ENCODE results near the gene CRMP1.

Gene CRMP1

DNA sequence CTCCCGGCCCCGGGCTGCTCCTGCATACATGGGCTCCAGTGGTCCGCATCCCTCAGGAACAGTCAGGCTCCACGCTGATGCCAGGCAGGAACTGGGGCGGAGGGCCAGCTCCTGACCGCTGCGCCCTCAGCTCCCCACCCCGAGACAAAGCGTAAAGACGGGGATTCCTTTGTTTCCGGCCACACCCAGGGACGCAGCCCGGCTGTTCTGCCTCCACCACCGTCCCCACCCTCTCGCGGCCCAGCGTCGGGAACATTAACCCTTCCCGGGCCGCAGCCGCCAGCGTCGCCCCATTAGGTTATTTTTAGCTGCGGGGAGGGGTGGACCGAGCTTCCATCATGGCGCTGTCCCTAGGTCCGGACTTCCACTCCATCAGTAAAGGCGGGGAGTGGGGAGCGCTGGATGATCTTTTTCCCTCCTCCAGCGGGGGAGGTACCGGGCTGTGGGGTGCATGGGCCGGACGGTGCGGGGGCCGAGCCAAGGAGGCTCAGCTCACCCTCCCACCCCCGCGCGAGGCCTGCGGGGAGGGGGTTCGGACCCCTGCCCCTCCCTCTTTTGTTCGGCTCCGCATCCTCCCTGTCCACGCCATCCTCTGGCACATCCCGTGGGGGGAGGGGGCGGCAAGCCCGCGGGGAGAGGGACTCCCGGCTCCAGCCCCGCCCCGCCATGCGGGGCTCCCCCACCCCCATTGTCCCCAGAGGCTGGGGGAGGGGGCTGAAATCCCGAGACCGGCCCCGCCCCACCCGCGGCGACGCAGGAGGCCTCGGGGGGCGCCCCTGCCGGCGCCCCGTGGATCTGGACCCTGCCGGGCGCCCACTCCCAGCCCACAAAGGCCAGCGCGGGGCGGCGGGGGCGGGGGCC, 5.3 kb downstream of the CRMP1 start:
- CTCF ChIA-PET, result no interaction called here
- Mint-ChIP-seq H3K9me3 (no peaks in the 10 kb centered on the region), H3K36me3 (no peaks in the 10 kb centered on the region), H3K27me3 (peaks cover 68% of the 10 kb centered on the region), H3K27ac (no peak overlapping the region), H3K4me1 (peaks cover 3% of the 10 kb centered on the region), H3K4me3 (no peak overlapping the region)
- DNase-seq, result no peak

GRCh38 chr4:5887011-5887360, 5.9 kb downstream of the CRMP1 start:
- no peaks in the 10 kb centered on the region for H3K9me3 Mint-ChIP-seq
- H3K27me3 Mint-ChIP-seq, result peaks cover 64% of the 10 kb centered on the region
- H3K4me3 Mint-ChIP-seq, result no peak overlapping the region
- no peak for DNase-seq
- H3K36me3 Mint-ChIP-seq, result no peaks in the 10 kb centered on the region
- H3K27ac Mint-ChIP-seq, result no peak overlapping the region
- H3K4me1 Mint-ChIP-seq, result peaks cover 3% of the 10 kb centered on the region
- CTCF ChIA-PET, result no interaction called here

DNA sequence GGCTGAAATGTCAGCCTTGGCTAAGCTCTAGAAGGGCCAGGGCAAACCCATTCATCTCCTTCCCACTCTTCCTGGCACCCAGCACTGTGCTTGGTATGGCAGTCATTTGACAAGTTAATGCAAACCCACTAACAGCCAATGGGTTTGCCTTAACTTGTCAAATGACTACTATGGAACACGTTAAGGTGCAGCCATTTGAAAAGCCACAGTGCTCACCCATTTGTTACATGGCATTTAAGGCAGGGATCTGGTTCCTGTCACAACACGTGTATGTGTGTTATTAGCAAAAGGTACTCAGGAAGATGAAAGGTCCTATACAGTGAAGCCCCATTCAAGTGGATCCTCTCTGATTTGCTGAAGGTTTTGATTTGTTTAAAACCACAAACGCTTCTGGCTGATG, 7.2 kb downstream of the CRMP1 start:
- H3K4me1 Mint-ChIP-seq, result peaks cover 3% of the 10 kb centered on the region
- no peak for DNase-seq
- H3K27me3 Mint-ChIP-seq, result peaks cover 52% of the 10 kb centered on the region
- no peaks in the 10 kb centered on the region for H3K9me3 Mint-ChIP-seq
- H3K27ac Mint-ChIP-seq, result no peak overlapping the region
- CTCF ChIA-PET, result no interaction called here
- H3K36me3 Mint-ChIP-seq, result no peaks in the 10 kb centered on the region
- H3K4me3 Mint-ChIP-seq, result no peak overlapping the region

GRCh38 chr4:5884796-5885195, 8.1 kb downstream of the CRMP1 start:
- H3K4me1 Mint-ChIP-seq, result peaks cover 3% of the 10 kb centered on the region
- H3K36me3 Mint-ChIP-seq, result no peaks in the 10 kb centered on the region

GRCh38 chr4:5883916-5884315, 9.0 kb downstream of the CRMP1 start:
- Mint-ChIP-seq H3K4me1 (peaks cover 3% of the 10 kb centered on the region), H3K4me3 (no peak overlapping the region), H3K9me3 (no peaks in the 10 kb centered on the region), H3K27me3 (peaks cover 36% of the 10 kb centered on the region), H3K27ac (no peak overlapping the region), H3K36me3 (no peaks in the 10 kb centered on the region)
- CTCF ChIA-PET, result no interaction called here
- DNase-seq, result no peak

More at GRCh38 chr4:5884796-5885195, 8.1 kb downstream of the CRMP1 start:
- Mint-ChIP-seq H3K4me3 (no peak overlapping the region), H3K27me3 (peaks cover 42% of the 10 kb centered on the region), H3K27ac (no peak overlapping the region), H3K9me3 (no peaks in the 10 kb centered on the region)
- CTCF ChIA-PET, result no interaction called here
- DNase-seq, result no peak

DNA sequence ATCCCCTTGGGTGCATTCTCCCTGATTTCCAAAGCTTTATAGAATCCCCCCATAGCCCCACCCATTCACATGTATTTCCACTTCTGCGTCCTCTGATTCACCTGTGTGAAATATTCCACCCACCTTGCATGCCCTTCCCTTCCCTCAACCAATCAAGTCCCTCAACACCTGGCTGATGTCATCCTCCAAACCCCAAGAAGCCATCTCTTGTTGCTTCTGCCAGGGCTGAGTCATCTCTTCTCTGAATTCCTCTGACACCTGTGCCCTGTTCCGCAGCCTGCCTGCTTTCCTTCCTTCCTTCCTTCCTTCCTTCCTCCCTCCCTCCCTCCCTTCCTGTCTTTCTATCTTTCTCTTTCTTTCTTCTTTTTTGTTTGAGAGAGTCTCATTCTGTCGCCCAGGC, 9.9 kb downstream of the CRMP1 start:
- CTCF ChIA-PET, result no interaction called here
- no peak overlapping the region for H3K27ac Mint-ChIP-seq
- no peak for DNase-seq
- no peaks in the 10 kb centered on the region for H3K4me1 Mint-ChIP-seq
- no peak overlapping the region for H3K4me3 Mint-ChIP-seq
- no peaks in the 10 kb centered on the region for H3K36me3 Mint-ChIP-seq
- peaks cover 33% of the 10 kb centered on the region for H3K27me3 Mint-ChIP-seq
- H3K9me3 Mint-ChIP-seq, result no peaks in the 10 kb centered on the region

DNA sequence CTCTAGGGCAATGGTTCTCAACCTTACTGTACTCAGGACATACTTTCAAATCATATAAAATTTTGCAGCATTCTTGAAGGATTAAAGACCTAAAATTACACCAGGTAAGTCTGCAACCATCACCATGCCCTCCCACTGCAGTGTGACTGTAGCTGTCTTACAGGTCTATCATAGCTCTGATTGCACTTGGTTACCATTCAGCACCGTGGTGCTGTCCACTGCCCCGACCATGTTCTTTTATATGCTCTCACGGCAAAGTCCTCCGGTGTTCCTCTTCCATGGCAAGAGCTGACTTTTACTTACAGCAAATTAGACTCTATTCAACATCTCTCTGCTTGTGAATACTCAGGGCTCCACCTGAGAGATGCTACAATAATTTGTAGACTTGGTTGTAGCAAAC, 11.5 kb downstream of the CRMP1 start:
- Mint-ChIP-seq H3K27me3 (peaks cover 19% of the 10 kb centered on the region), H3K4me1 (no peaks in the 10 kb centered on the region), H3K36me3 (no peaks in the 10 kb centered on the region), H3K4me3 (no peak overlapping the region), H3K27ac (no peak overlapping the region), H3K9me3 (no peaks in the 10 kb centered on the region)
- DNase-seq, result no peak
- CTCF ChIA-PET, result no interaction called here

DNA sequence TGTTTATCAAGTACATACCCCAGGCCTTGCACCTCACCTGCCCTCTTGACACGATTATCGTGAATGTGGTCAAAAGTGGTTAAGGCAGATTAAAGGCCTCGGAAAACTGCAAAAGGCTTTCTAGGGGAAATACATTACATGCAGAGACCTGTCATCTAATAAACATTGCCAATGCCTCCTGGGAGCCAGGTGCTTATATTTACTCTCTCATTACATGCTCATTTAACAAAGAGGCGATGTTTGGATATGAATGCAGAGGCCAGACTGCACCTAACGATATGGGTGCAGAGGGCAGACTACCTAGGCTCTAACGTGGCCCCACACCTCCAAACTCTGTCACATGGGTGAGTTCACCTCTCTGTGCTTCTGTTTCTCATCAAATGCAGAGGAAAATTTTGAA, 14.5 kb downstream of the CRMP1 start:
- DNase-seq, result no peak
- H3K27ac Mint-ChIP-seq, result no peak overlapping the region
- H3K9me3 Mint-ChIP-seq, result peaks cover 9% of the 10 kb centered on the region
- CTCF ChIA-PET, result no interaction called here
- H3K4me1 Mint-ChIP-seq, result no peaks in the 10 kb centered on the region
- H3K4me3 Mint-ChIP-seq, result no peak overlapping the region
- H3K36me3 Mint-ChIP-seq, result no peaks in the 10 kb centered on the region
- peaks cover 15% of the 10 kb centered on the region for H3K27me3 Mint-ChIP-seq

DNA sequence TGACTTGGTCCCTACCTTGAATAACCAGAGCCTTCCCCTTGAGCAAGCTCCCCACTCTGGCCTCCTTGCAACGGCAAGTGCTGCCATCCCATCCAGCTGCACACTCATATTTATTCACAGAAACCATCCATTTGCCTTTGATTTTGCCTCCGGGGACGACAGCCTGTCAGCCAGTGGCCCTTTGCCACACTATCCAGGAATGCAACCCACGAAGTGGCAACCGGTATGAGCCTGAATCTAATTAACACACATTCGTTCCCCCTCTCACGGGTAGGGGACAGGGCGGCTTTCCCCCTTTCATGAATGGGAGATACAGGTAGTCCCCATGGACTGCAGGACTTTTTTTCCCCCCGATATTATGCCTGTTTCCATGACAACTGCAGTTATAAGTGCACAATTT, 15.5 kb downstream of the CRMP1 start:
- Mint-ChIP-seq H3K27me3 (peaks cover 11% of the 10 kb centered on the region), H3K36me3 (no peaks in the 10 kb centered on the region), H3K9me3 (peaks cover 9% of the 10 kb centered on the region), H3K4me3 (no peak overlapping the region), H3K4me1 (no peaks in the 10 kb centered on the region), H3K27ac (no peak overlapping the region)
- CTCF ChIA-PET, result no interaction called here
- DNase-seq, result no peak

- Mint-ChIP-seq H3K4me3 (no peak overlapping the region), H3K36me3 (no peaks in the 10 kb centered on the region), H3K4me1 (peaks cover 7% of the 10 kb centered on the region), H3K27ac (no peak overlapping the region), H3K27me3 (peaks cover 11% of the 10 kb centered on the region), H3K9me3 (peaks cover 12% of the 10 kb centered on the region)
- CTCF ChIA-PET, result no interaction called here
- no peak for DNase-seq
Measured at GRCh38 chr4:5874811-5875449, 18.0 kb downstream of the CRMP1 start.

DNA sequence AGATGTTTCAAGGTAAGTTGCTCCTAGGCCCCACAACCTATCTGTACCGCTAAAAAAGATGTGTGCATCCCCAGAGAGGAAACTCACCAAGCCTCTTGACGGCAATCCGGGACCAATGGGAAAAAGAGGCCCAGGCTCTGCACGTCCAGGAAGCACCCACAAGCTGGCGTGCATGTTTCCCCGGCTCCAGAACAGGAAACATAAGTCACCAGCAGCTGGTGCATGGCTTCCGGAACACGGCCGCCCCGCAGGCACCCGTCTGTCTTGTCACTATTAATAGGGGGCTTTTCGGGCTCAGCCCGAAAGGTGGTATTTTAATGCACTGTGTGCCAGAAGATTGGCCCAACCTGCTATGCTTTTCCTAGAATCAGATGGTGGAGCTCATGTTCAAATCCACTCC, 22.2 kb downstream of the CRMP1 start:
- CTCF ChIA-PET, result no interaction called here
- no peak for DNase-seq
- peaks cover 12% of the 10 kb centered on the region for H3K9me3 Mint-ChIP-seq
- peaks cover 20% of the 10 kb centered on the region for H3K4me1 Mint-ChIP-seq
- no peak overlapping the region for H3K4me3 Mint-ChIP-seq
- no peaks in the 10 kb centered on the region for H3K36me3 Mint-ChIP-seq
- H3K27ac Mint-ChIP-seq, result no peak overlapping the region
- H3K27me3 Mint-ChIP-seq, result peaks cover 7% of the 10 kb centered on the region

- Mint-ChIP-seq H3K4me3 (no peak overlapping the region), H3K27me3 (peaks cover 7% of the 10 kb centered on the region), H3K9me3 (peaks cover 12% of the 10 kb centered on the region), H3K4me1 (peaks cover 21% of the 10 kb centered on the region), H3K36me3 (no peaks in the 10 kb centered on the region), H3K27ac (no peak overlapping the region)
- DNase-seq, result no peak
- CTCF ChIA-PET, result no interaction called here
Measured at GRCh38 chr4:5869966-5870619, 22.8 kb downstream of the CRMP1 start.

DNA sequence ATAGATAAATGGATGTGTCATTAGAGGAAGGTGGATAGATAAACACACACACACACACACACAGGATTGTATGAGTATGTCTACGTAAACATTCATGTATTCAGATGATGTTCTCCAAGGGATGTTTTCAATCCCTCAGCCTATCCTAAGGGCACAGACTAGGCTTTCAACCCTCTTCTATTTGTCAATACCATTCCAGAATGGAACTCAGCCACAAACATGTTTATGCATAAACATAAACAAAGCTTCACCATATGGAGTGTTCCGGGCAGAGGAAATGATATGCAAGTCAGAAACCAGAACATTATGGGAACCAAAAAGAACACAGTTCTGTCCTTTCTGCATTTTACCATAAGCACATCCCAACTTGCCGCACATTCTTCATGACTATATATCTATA, 25.0 kb downstream of the CRMP1 start:
- no peak overlapping the region for H3K4me3 Mint-ChIP-seq
- peaks cover 33% of the 10 kb centered on the region for H3K4me1 Mint-ChIP-seq
- DNase-seq, result no peak
- H3K27me3 Mint-ChIP-seq, result no peaks in the 10 kb centered on the region
- peaks cover 3% of the 10 kb centered on the region for H3K9me3 Mint-ChIP-seq
- H3K36me3 Mint-ChIP-seq, result no peaks in the 10 kb centered on the region
- no peak overlapping the region for H3K27ac Mint-ChIP-seq
- CTCF ChIA-PET, result no interaction called here

GRCh38 chr4:5866841-5867813, 25.8 kb downstream of the CRMP1 start:
- H3K4me1 Mint-ChIP-seq, result peaks cover 33% of the 10 kb centered on the region
- H3K9me3 Mint-ChIP-seq, result peaks cover 3% of the 10 kb centered on the region
- no peak overlapping the region for H3K4me3 Mint-ChIP-seq
- CTCF ChIA-PET, result no interaction called here
- no peaks in the 10 kb centered on the region for H3K27me3 Mint-ChIP-seq
- no peak for DNase-seq
- H3K36me3 Mint-ChIP-seq, result no peaks in the 10 kb centered on the region
- no peak overlapping the region for H3K27ac Mint-ChIP-seq
